SK-N-SH treated with all-trans-retinoic acid at 6 μM for 48 hours (cell line): ENCODE results near the gene ZFP91.

Source experiments
- ATAC-seq: fragments of 200-7000 bp; cut with Tn5 transposase; 3 replicates; pipeline ENCODE4 v1.9.1; 2020; ENCODE audit warnings: mild to moderate bottlenecking, moderate library complexity
- ARNTL ChIP-seq: fragments of 450-650 bp; formaldehyde crosslinking; IDR thresholded peaks from 2 replicates; pipeline ENCODE4 v1.5.0; 2020; ENCODE audit warnings: low read depth, mild to moderate bottlenecking, moderate library complexity, borderline replicate concordance
- BACH2 ChIP-seq: fragments of 250-450 bp; sonication (Bioruptor Pico); IDR thresholded peaks from 2 replicates; pipeline ENCODE4 v1.9.0; 2021; ENCODE audit warnings: mild to moderate bottlenecking, borderline replicate concordance
- CREB5 ChIP-seq: fragments of 250-450 bp; sonication (Bioruptor Pico); IDR thresholded peaks from 2 replicates; pipeline ENCODE4 v1.5.1; 2020; ENCODE audit warnings: low read depth, mild to moderate bottlenecking, moderate library complexity
- CSRNP3 ChIP-seq: fragments of 250-450 bp; sonication (Bioruptor Pico); IDR thresholded peaks from 2 replicates; pipeline ENCODE4 v1.5.1; 2021; ENCODE audit warnings: mild to moderate bottlenecking, moderate library complexity
- ESRRG ChIP-seq: fragments of 250-450 bp; sonication (Bioruptor Pico); IDR thresholded peaks from 2 replicates; pipeline ENCODE4 v1.6.1; 2021; ENCODE audit warnings: mild to moderate bottlenecking
- GLIS3 ChIP-seq: fragments of 250-450 bp; sonication (Bioruptor Pico); IDR thresholded peaks from 2 replicates; pipeline ENCODE4 v1.5.0; 2020; ENCODE audit warnings: mild to moderate bottlenecking, moderate library complexity
- ISL1 ChIP-seq: fragments of 250-450 bp; sonication (Bioruptor Pico); IDR thresholded peaks from 2 replicates; pipeline ENCODE4 v2.1.2; 2022; ENCODE audit warnings: mild to moderate bottlenecking, moderate library complexity
- OSR1 ChIP-seq: fragments of 250-450 bp; sonication (Bioruptor Pico); IDR thresholded peaks from 2 replicates; pipeline ENCODE4 v1.8.0; 2022; ENCODE audit warnings: moderate library complexity, mild to moderate bottlenecking, inconsistent platforms
- PATZ1 ChIP-seq: fragments of 250-450 bp; sonication (Bioruptor Pico); IDR thresholded peaks from 2 replicates; pipeline ENCODE4 v1.8.0; 2020; ENCODE audit warnings: mild to moderate bottlenecking, moderate library complexity, borderline replicate concordance
- POU6F1 ChIP-seq: fragments of 250-450 bp; sonication (Bioruptor Pico); IDR thresholded peaks from 2 replicates; pipeline ENCODE4 v1.8.0; 2021; ENCODE audit warnings: low read depth, mild to moderate bottlenecking, moderate library complexity, borderline replicate concordance
- RARB ChIP-seq: fragments of 250-450 bp; sonication (Bioruptor Pico); IDR thresholded peaks from 2 replicates; pipeline ENCODE4 v1.8.0; 2021; ENCODE audit warnings: mild to moderate bottlenecking, moderate library complexity
- SNAI2 ChIP-seq: fragments of 250-450 bp; sonication (Bioruptor Pico); IDR thresholded peaks from 2 replicates; pipeline ENCODE4 v1.5.0; 2020; ENCODE audit warnings: mild to moderate bottlenecking, moderate library complexity
- TCF4 ChIP-seq: fragments of 250-450 bp; sonication (Bioruptor Pico); IDR thresholded peaks from 2 replicates; pipeline ENCODE4 v1.8.0; 2021; ENCODE audit warnings: mild to moderate bottlenecking, moderate library complexity, borderline replicate concordance
- TOX ChIP-seq: fragments of 250-450 bp; sonication (Bioruptor Pico); IDR thresholded peaks from 2 replicates; pipeline ENCODE4 v1.8.0; 2021; ENCODE audit warnings: mild to moderate bottlenecking, moderate library complexity, borderline replicate concordance
- ZC3H10 ChIP-seq: fragments of 250-450 bp; sonication (Bioruptor Pico); IDR thresholded peaks from 2 replicates; pipeline ENCODE4 v1.5.1; 2021; ENCODE audit warnings: mild to moderate bottlenecking, moderate library complexity
- ZFP3 ChIP-seq: fragments of 250-450 bp; sonication (Bioruptor Pico); IDR thresholded peaks from 2 replicates; pipeline ENCODE4 v1.5.0; 2020; ENCODE audit warnings: mild to moderate bottlenecking, moderate library complexity
- ZNF565 ChIP-seq: fragments of 450-650 bp; formaldehyde crosslinking; conservative IDR thresholded peaks from 2 replicates; pipeline ENCODE4 v1.5.0; 2020; ENCODE audit warnings: low read depth, mild to moderate bottlenecking, moderate library complexity
- ZNF70 ChIP-seq: fragments of 450-650 bp; formaldehyde crosslinking; IDR thresholded peaks from 2 replicates; pipeline ENCODE4 v1.5.0; 2020; ENCODE audit warnings: mild to moderate bottlenecking, moderate library complexity

The ZFP91 gene

GRCh38 chr11:58639669-58640068 lies 60.8 kb downstream of the ZFP91 start:
- no peak for ATAC-seq
- TF ChIP-seq POU6F1, result no peak
- TF ChIP-seq ZFP3 (CRISPR knock-in tag), result no peak
- no peak for TF ChIP-seq GLIS3
- TF ChIP-seq ARNTL (CRISPR knock-in tag), result no peak
- TF ChIP-seq CREB5 (CRISPR knock-in tag), result no peak
- TF ChIP-seq OSR1, result no peak

- TF ChIP-seq TOX (CRISPR knock-in tag) (no peak), OSR1 (no peak), GLIS3 (no peak), RARB (no peak), ZNF565 (CRISPR knock-in tag) (no peak), ESRRG (CRISPR knock-in tag) (no peak), ISL1 (no peak), PATZ1 (CRISPR knock-in tag) (no peak), POU6F1 (no peak), TCF4 (CRISPR knock-in tag) (no peak), ARNTL (CRISPR knock-in tag) (no peak), ZNF70 (CRISPR knock-in tag) (no peak)
- no peak for ATAC-seq
These were observed 61.6 kb downstream of the ZFP91 start for GRCh38 chr11:58640386-58641023.

- no peak for ATAC-seq
- no peak for TF ChIP-seq CSRNP3 (CRISPR knock-in tag)
- no peak for TF ChIP-seq ZC3H10
These were observed 62.5 kb downstream of the ZFP91 start for GRCh38 chr11:58641341-58641740.

- no peak for ATAC-seq
- TF ChIP-seq ZNF565 (CRISPR knock-in tag), result no peak
- TF ChIP-seq ZNF70 (CRISPR knock-in tag), result no peak
- no peak for TF ChIP-seq ZFP3 (CRISPR knock-in tag)
- no peak for TF ChIP-seq BACH2 (CRISPR knock-in tag)
- no peak for TF ChIP-seq RARB
- TF ChIP-seq SNAI2, result no peak
- TF ChIP-seq CSRNP3 (CRISPR knock-in tag), result no peak
- TF ChIP-seq ISL1, result no peak
These were observed 63.1 kb downstream of the ZFP91 start for GRCh38 chr11:58641803-58642581.
